NB4 (cell line): ENCODE data around the gene COL5A1.

Experiments
- MYC ChIP-seq: IDR thresholded peaks from 2 replicates; pipeline ENCODE4 v1.6.1; 2011; ENCODE audit warnings: low read depth, low read length
- POLR2A ChIP-seq: IDR thresholded peaks from 2 replicates; pipeline ENCODE4 v1.6.1; 2011; ENCODE audit warnings: mild to moderate bottlenecking; ENCODE audit not compliant: insufficient read length; ENCODE audit errors: extremely low read depth
- TF ChIP-seq, protein P1 (sequence below): IDR thresholded peaks from one replicate; pipeline ENCODE4 v1.5.1; 2012; ENCODE audit warnings: low read depth, low read length
- TF ChIP-seq, protein P2 (sequence below): IDR thresholded peaks from 2 replicates; pipeline ENCODE4 v1.6.1; 2011; ENCODE audit warnings: low read depth, low read length

DNA sequence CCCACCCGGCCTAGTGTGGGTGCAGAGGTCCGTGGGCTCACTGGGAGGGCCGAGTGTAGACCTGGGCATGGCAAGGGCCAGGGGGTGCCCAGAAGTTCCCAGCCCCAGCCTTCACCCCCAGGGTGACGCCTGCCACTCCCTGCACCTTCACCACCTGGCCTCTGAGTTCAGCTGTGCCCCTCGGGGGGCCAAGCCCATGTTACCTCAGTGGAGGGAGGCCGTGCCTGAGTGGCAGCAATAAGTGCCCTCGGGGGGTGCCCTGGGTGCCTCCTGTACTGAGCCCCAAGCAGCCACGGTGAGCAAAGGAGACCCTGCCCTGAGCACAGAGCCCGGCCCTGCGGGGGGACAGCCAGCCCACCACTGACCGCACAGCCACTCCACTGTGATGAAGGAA is 228.7 kb downstream of the COL5A1 start:
- TF ChIP-seq, protein P1, sequence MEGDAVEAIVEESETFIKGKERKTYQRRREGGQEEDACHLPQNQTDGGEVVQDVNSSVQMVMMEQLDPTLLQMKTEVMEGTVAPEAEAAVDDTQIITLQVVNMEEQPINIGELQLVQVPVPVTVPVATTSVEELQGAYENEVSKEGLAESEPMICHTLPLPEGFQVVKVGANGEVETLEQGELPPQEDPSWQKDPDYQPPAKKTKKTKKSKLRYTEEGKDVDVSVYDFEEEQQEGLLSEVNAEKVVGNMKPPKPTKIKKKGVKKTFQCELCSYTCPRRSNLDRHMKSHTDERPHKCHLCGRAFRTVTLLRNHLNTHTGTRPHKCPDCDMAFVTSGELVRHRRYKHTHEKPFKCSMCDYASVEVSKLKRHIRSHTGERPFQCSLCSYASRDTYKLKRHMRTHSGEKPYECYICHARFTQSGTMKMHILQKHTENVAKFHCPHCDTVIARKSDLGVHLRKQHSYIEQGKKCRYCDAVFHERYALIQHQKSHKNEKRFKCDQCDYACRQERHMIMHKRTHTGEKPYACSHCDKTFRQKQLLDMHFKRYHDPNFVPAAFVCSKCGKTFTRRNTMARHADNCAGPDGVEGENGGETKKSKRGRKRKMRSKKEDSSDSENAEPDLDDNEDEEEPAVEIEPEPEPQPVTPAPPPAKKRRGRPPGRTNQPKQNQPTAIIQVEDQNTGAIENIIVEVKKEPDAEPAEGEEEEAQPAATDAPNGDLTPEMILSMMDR = no peak
- TF ChIP-seq, protein P2, sequence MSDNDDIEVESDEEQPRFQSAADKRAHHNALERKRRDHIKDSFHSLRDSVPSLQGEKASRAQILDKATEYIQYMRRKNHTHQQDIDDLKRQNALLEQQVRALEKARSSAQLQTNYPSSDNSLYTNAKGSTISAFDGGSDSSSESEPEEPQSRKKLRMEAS = no peak
- TF ChIP-seq POLR2A = no peak
- TF ChIP-seq MYC = no peak
